WTC11 (cell line): ENCODE measurements around the gene RASEF. TPM values are rescaled to one million over a fixed set of nuclear protein-coding genes. Genes with fewer than 3 reads are reported as not detected.
A peak's percentile ranks its signal among the peaks of the same experiment; 100 is the strongest.

Source experiments
- ATAC-seq: fragments of 200-7000 bp; cut with Tn5 transposase; 2 replicates; pipeline ENCODE4 v1.10.0; 2021; ENCODE audit warnings: mild to moderate bottlenecking, moderate library complexity
- Bru-seq: library from RNA; stranded (reverse); fragments of 400-500 nt; gene quantifications from one replicate; lab custom pipeline; 2021; lab: Mats Ljungman, UMichigan
- CTCF ChIA-PET: fragments of 300-600 bp; sonication (Branson Sonifier 250); formaldehyde crosslinking; loops from one replicate; lab custom pipeline; 2021; ENCODE audit warnings: antibody characterized with exemption; lab: Charles Lee
- POLR2A ChIA-PET: fragments of 350-600 bp; sonication (Branson Sonifier 250); formaldehyde crosslinking; loops from one replicate; lab custom pipeline; 2021; ENCODE audit warnings: antibody characterized with exemption; lab: Charles Lee
- DNase-seq: peaks from one replicate; pipeline ENCODE4 v3.0.0; 2021; ENCODE audit warnings: low spot score
- H3K27ac Mint-ChIP-seq: 2 replicates; pipeline ENCODE4 v1.8.0; 2021; ENCODE audit warnings: mixed read lengths
- H3K27me3 Mint-ChIP-seq: 2 replicates; pipeline ENCODE4 v1.8.0; 2021; ENCODE audit warnings: low read depth, mild to moderate bottlenecking, moderate library complexity, mixed read lengths
- H3K36me3 Mint-ChIP-seq: 2 replicates; pipeline ENCODE4 v1.8.0; 2021; ENCODE audit warnings: mixed read lengths
- H3K4me1 Mint-ChIP-seq: 2 replicates; pipeline ENCODE4 v1.8.0; 2022; ENCODE audit warnings: mixed read lengths
- H3K4me3 Mint-ChIP-seq: 2 replicates; pipeline ENCODE4 v1.8.0; 2021; ENCODE audit warnings: mild to moderate bottlenecking, moderate library complexity, mixed read lengths
- H3K9me3 Mint-ChIP-seq: 2 replicates; pipeline ENCODE4 v1.8.0; 2021; ENCODE audit warnings: mixed read lengths
- AFF4 ChIP-seq: sonication (generic); formaldehyde crosslinking; IDR thresholded peaks from 2 replicates; pipeline ENCODE4 v1.8.1; 2023; ENCODE audit warnings: mild to moderate bottlenecking, missing genetic modification reagents, borderline replicate concordance
- AR ChIP-seq: fragments of 250-450 bp; sonication (Bioruptor Pico); IDR thresholded peaks from 2 replicates; pipeline ENCODE4 v1.9.0; 2021; ENCODE audit warnings: mild to moderate bottlenecking
- CBFB ChIP-seq: sonication (generic); formaldehyde crosslinking; IDR thresholded peaks from 2 replicates; pipeline ENCODE4 v1.8.1; 2022; ENCODE audit warnings: mild to moderate bottlenecking, low read depth, missing genetic modification reagents
- E2F4 ChIP-seq: sonication (generic); formaldehyde crosslinking; IDR thresholded peaks from 2 replicates; pipeline ENCODE4 v1.8.1; 2022; ENCODE audit warnings: low read depth, mild to moderate bottlenecking, moderate library complexity, missing genetic modification reagents, borderline replicate concordance
- ELF4 ChIP-seq: sonication (generic); formaldehyde crosslinking; IDR thresholded peaks from 2 replicates; pipeline ENCODE4 v1.8.1; 2022; ENCODE audit warnings: low read depth, mild to moderate bottlenecking, moderate library complexity, missing genetic modification reagents
- FOXP1 ChIP-seq: sonication (generic); formaldehyde crosslinking; IDR thresholded peaks from 2 replicates; pipeline ENCODE4 v1.8.0; 2022; ENCODE audit warnings: missing genetic modification reagents, mild to moderate bottlenecking, moderate library complexity, borderline replicate concordance
- GTF2I ChIP-seq: fragments of 250-450 bp; sonication (Bioruptor Pico); conservative IDR thresholded peaks from 2 replicates; pipeline ENCODE4 v1.4.0; 2021; ENCODE audit warnings: mild to moderate bottlenecking
- HMGXB4 ChIP-seq: sonication (generic); formaldehyde crosslinking; IDR thresholded peaks from 2 replicates; pipeline ENCODE4 v1.8.1; 2023; ENCODE audit warnings: mild to moderate bottlenecking, moderate library complexity, missing genetic modification reagents
- MAX ChIP-seq: sonication (generic); formaldehyde crosslinking; IDR thresholded peaks from 2 replicates; pipeline ENCODE4 v1.8.0; 2022; ENCODE audit warnings: mild to moderate bottlenecking, missing genetic modification reagents
- MYBL2 ChIP-seq: sonication (generic); formaldehyde crosslinking; IDR thresholded peaks from 2 replicates; pipeline ENCODE4 v1.8.1; 2023; ENCODE audit warnings: mild to moderate bottlenecking, moderate library complexity, missing genetic modification reagents
- NFYB ChIP-seq: sonication (generic); formaldehyde crosslinking; conservative IDR thresholded peaks from 2 replicates; pipeline ENCODE4 v1.8.0; 2022; ENCODE audit warnings: low read depth, missing genetic modification reagents
- NR2C2 ChIP-seq: sonication (generic); formaldehyde crosslinking; IDR thresholded peaks from 2 replicates; pipeline ENCODE4 v1.8.0; 2022; ENCODE audit warnings: mild to moderate bottlenecking, missing genetic modification reagents
- RELA ChIP-seq: sonication (generic); formaldehyde crosslinking; IDR thresholded peaks from 2 replicates; pipeline ENCODE4 v1.8.1; 2022; ENCODE audit warnings: missing genetic modification reagents, mild to moderate bottlenecking, borderline replicate concordance
- RORB ChIP-seq: fragments of 250-450 bp; sonication (Bioruptor Pico); IDR thresholded peaks from 2 replicates; pipeline ENCODE4 v1.9.0; 2021; ENCODE audit warnings: mild to moderate bottlenecking
- TEAD1 ChIP-seq: sonication (generic); formaldehyde crosslinking; IDR thresholded peaks from 2 replicates; pipeline ENCODE4 v1.8.0; 2022; ENCODE audit warnings: mild to moderate bottlenecking, missing genetic modification reagents
- ZBTB43 ChIP-seq: sonication (generic); formaldehyde crosslinking; IDR thresholded peaks from 2 replicates; pipeline ENCODE4 v1.8.1; 2023; ENCODE audit warnings: mild to moderate bottlenecking, missing genetic modification reagents
- ZNF138 ChIP-seq: sonication (generic); formaldehyde crosslinking; conservative IDR thresholded peaks from 2 replicates; pipeline ENCODE4 v1.8.1; 2022; ENCODE audit warnings: mild to moderate bottlenecking, moderate library complexity, missing genetic modification reagents
- ZNF219 ChIP-seq: sonication (generic); formaldehyde crosslinking; IDR thresholded peaks from 2 replicates; pipeline ENCODE4 v1.8.0; 2023; ENCODE audit warnings: missing genetic modification reagents, mild to moderate bottlenecking, borderline replicate concordance
- ZNF232 ChIP-seq: sonication (generic); formaldehyde crosslinking; IDR thresholded peaks from 2 replicates; pipeline ENCODE4 v1.8.0; 2022; ENCODE audit warnings: mild to moderate bottlenecking, missing genetic modification reagents
- ZNF425 ChIP-seq: fragments of 250-450 bp; sonication (Bioruptor Pico); conservative IDR thresholded peaks from 2 replicates; pipeline ENCODE4 v1.9.0; 2021; ENCODE audit warnings: mild to moderate bottlenecking
- ZNF671 ChIP-seq: fragments of 250-450 bp; sonication (Bioruptor Pico); IDR thresholded peaks from 2 replicates; pipeline ENCODE4 v1.8.0; 2021; ENCODE audit warnings: mild to moderate bottlenecking
- long read RNA-seq, 3 experiments: library from RNA in 1 of 3; library from capped mRNA in 1 of 3; library from polyadenylated mRNA in 1 of 3; unstranded in 2 of 3; stranded (forward) in 1 of 3; transcript quantifications; one replicate each; pipeline ENCODE4 v2.0.0, GENCODE V29; 2021
- total RNA-seq: library from RNA; stranded (reverse); gene quantifications from 3 replicates; pipeline ENCODE4 v1.2.3, GENCODE V29; 2021

The RASEF gene
- 6.5 to 8.2 TPM (median 7.3 TPM) in 3 replicates for total RNA-seq
- percentile 59 among the genes with signal in this experiment for Bru-seq, nascent RNA
- long read RNA-seq, experiment 1, full-length matches to known transcripts = 16 of 43 reads
- long read RNA-seq, experiment 1, partial matches to known transcripts = 18 of 43 reads
- long read RNA-seq, experiment 1, other reads (novel, unspliced or antisense) = 9 of 43 reads
- long read RNA-seq, experiment 2, partial matches to known transcripts = 15 of 20 reads
- long read RNA-seq, experiment 2, other reads (novel, unspliced or antisense) = 5 of 20 reads
- long read RNA-seq, experiment 3 = 0 reads

- Mint-ChIP-seq H3K36me3 (peaks cover 4% of the 10 kb centered on the region; the same call in 1 of the 2 replicates), H3K27me3 (peaks cover 54% of the 10 kb centered on the region), H3K9me3 (peaks cover 4% of the 10 kb centered on the region), H3K4me3 (peak within 1 kb of the TSS; percentile 79), H3K27ac (no peak within 1 kb of the TSS; the same call in 1 of the 2 replicates), H3K4me1 (peaks cover 30% of the 10 kb centered on the region)
- ChIA-PET POLR2A (no interaction called here), CTCF (interaction anchor here (0.6 to 1.5 kb wide), 4 partner anchors 20 to 481 kb away, joined by 3 to 4 read pairs (median 4); no protein-coding TSS in a partner anchor)
- ATAC-seq (peak; percentile 83), DNase-seq (peak; percentile 84)
- TF ChIP-seq RELA (CRISPR knock-in tag) (peak; percentile 59), ZNF671 (CRISPR knock-in tag) (no peak), ZNF425 (CRISPR knock-in tag) (no peak), CBFB (CRISPR knock-in tag) (0 out of 2 replicates have a peak, but pooled peaks have one; percentile 59), HMGXB4 (CRISPR knock-in tag) (peak; percentile 90), ZNF232 (0 out of 2 replicates have a peak, but pooled peaks have one; percentile 78), FOXP1 (CRISPR knock-in tag) (peak; percentile 92; the same call in 1 of the 2 replicates), ZNF219 (CRISPR knock-in tag) (peak; percentile 71; the same call in 1 of the 2 replicates), AFF4 (CRISPR knock-in tag) (no peak; the same call in 1 of the 2 replicates), GTF2I (CRISPR knock-in tag) (no peak), NR2C2 (CRISPR knock-in tag) (no peak; the same call in 1 of the 2 replicates), RORB (CRISPR knock-in tag) (no peak), MAX (CRISPR knock-in tag) (peak; percentile 86), NFYB (CRISPR knock-in tag) (peak; percentile 20; the same call in 1 of the 2 replicates), MYBL2 (CRISPR knock-in tag) (peak; percentile 63), TEAD1 (CRISPR knock-in tag) (peak; percentile 83; the same call in 1 of the 2 replicates), ZNF138 (CRISPR knock-in tag) (0 out of 2 replicates have a peak, but pooled peaks have one; percentile 13), ZBTB43 (CRISPR knock-in tag) (peak; percentile 86; the same call in 1 of the 2 replicates), AR (no peak), E2F4 (0 out of 2 replicates have a peak, but pooled peaks have one; percentile 41), ELF4 (CRISPR knock-in tag) (no peak)
Measured at GRCh38 chr9:83062651-83063527, at the start of gene RASEF. RASEF (minus strand) TSS chr9:83063142; CDS start chr9:83062867, 275 bp downstream.
